ENCODE data around the gene FLACC1.
"Not testable (repeated sequence)": the region's sequence is repeated elsewhere in the genome, so short reads cannot be mapped to it uniquely, and the experiment has no call there.

Gene FLACC1

DNA sequence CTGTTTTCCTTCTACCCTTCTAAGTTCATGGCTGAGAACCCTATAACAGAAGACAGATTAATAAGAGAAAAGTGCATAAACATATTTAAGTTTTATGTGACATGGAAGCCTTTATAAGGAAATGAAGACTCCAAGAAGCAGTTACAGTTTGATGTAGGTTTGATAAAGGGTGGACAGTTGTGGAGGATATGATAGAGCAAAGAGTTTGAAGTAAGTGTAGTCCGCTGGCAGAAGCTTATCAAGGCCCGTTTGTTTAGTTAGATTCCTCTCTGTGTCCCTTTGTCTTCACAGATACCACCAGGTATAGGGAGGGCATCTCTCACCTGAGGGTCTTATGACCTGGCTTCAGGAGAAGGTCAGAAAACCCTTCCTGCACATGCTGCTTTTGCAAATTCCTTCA, 107.3 kb downstream of the FLACC1 start:
- DNase-seq = no peak

- no peak for DNase-seq
Measured at GRCh38 chr2:201248288-201248844, 108.8 kb downstream of the FLACC1 start.

- no peak for DNase-seq
Measured at GRCh38 chr2:201246280-201246679, 110.9 kb downstream of the FLACC1 start.

- DNase-seq = no peak
Measured at GRCh38 chr2:201244829-201245228, 112.3 kb downstream of the FLACC1 start.

DNA sequence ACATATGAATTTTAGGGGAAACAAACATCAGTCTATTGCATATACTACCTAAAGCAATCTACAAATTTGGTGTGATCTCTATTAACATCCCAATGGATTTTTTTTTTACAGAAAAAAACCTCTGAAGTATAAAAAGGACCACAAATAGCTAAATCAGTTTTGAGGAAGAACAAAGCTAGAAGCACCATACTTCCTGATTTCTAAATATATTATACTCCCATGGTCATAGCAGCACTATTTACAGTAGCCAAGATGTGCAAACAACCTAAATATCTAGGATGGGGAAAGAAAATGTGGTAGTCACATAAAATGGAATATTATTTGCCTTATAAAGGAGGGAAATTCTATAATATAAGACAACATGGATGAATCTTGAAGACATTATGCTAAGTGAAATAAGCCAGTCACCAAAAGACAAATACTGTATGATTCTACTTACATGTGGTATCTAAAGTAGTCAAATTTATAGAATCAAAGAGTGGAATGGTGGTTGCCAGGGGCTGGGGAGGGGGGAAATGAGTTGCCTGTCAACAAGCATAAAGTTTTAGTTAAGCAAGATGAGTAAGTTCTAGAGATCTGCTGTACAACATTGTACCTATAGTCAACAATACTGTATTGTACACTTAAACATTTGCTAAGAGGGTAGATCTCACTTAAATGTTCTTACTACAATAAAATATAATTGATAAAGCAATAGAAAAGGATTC, 114.4 kb downstream of the FLACC1 start:
- DNase-seq = no peak

DNA sequence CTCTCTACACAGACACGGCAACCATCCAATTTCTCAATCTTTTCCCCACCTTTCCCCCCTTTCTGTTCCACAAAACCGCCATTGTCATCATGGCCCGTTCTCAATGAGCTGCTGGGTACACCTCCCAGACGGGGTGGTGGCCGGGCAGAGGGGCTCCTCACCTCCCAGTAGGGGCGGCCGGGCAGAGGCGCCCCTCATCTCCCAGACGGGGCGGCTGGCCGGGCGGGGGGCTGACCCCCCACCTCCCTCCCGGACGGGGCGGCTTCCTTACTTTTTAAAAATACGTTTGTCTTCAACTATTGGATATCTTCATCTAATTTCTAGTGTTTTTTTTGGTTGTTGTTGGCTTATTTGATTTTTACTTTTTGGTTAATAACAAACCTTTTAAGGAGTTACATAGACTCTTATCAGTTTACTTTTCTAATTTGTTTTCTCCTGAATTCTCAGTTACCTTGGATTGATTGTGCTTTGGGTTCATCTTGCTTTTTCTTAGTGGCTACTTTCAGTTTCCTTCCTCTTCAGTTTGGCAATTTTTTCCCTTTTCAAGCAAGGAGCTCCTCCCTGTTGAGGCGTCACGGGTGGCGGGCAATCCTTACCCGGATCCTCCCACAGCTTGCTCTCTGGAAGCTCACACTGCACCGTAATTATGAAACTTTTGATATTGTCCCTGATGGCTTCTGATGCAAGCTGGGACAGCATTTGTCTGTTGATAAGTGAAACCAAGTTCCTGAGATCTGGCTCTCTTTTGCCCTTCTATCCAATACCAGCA, 117.8 kb downstream of the FLACC1 start:
- DNase-seq = not testable (repeated sequence)

Data from NCI-H2029 (cell line).